Transverse colon (tissue), 4 donors: ENCODE data around the gene EDN2. TPM values are rescaled to one million over a fixed set of nuclear protein-coding genes. Genes with fewer than 3 reads are reported as not detected.

ENCODE experiments used
- DNase-seq: peaks from one replicate; pipeline ENCODE4 v3.0.0-alpha.2; 2019
- H3K27ac ChIP-seq, 4 donors: fragments of 200-600 bp; sonication (generic); 2 replicates each; pipeline ENCODE4 v1.5.1; 2016 to 2018; ENCODE audit warnings: inconsistent platforms in 4 of 4
- H3K27me3 ChIP-seq: fragments of 200-600 bp; sonication (generic); 2 replicates; pipeline ENCODE4 v1.5.1; 2017; ENCODE audit warnings: inconsistent platforms
- H3K36me3 ChIP-seq, 4 donors: fragments of 200-600 bp; sonication (generic); 2 replicates each; pipeline ENCODE4 v1.5.1; 2017 to 2019; ENCODE audit warnings: inconsistent platforms in 4 of 4
- H3K4me1 ChIP-seq, 4 donors: fragments of 200-600 bp; sonication (generic); 2 replicates each; pipeline ENCODE4 v1.5.1; 2017 to 2020; ENCODE audit warnings: inconsistent platforms in 4 of 4
- H3K4me3 ChIP-seq, 4 donors: fragments of 200-600 bp; sonication (generic); 1 replicate in 1 of 4; 2 replicates in 3 of 4; pipeline versions ENCODE4 v1.5.1 to v1.6.1; 2017 to 2019; ENCODE audit warnings: inconsistent platforms in 4 of 4
- H3K9me3 ChIP-seq, 2 donors: fragments of 200-600 bp; sonication (generic); 2 replicates each; pipeline ENCODE4 v1.5.1; 2017 to 2019; ENCODE audit warnings: inconsistent platforms in 2 of 2
- EP300 ChIP-seq: sonication (generic); formaldehyde crosslinking; IDR thresholded peaks from one replicate; pipeline ENCODE4 v1.6.1; 2017; ENCODE audit warnings: antibody characterized with exemption, low read depth
- POLR2A ChIP-seq: fragments of 450-650 bp; IDR thresholded peaks from one replicate; pipeline ENCODE4 v1.6.1; 2016; ENCODE audit warnings: antibody characterized with exemption, mild to moderate bottlenecking, moderate library complexity
- POLR2AphosphoS5 ChIP-seq, 3 donors: sonication (generic); formaldehyde crosslinking; IDR thresholded peaks; one replicate each; pipeline ENCODE4 v1.6.1; 2016; ENCODE audit warnings: antibody characterized with exemption in 3 of 3
- WGBS, 2 donors: methylation state at CpG; one replicate each; pipeline ENCODE4 v1.1.5; 2018; ENCODE audit warnings: low coverage in 1 of 2; 5-methylcytosine and 5-hydroxymethylcytosine counted together
- in situ Hi-C, 4 donors: fragments of 200-750 bp; cut with MboI; loops; one replicate each; pipeline versions ENCODE4 v1.15.0 to v1.15.1; 2017; ENCODE audit warnings: low sequenced_read_pairs in 3 of 4, low pct_ligation_motif_present in 1 of 4, low pct_unique_long_range_greater_than_20kb in 1 of 4
- intact Hi-C: fragments of 100-400 bp; cut with DNase I; formaldehyde crosslinking; loops from one replicate; pipeline ENCODE4 v1.15.1; 2023; ENCODE audit warnings: low total_unique reads
- total RNA-seq, 4 donors: library from RNA; depleted of rRNA; stranded (reverse); fragments of >200 nt; gene quantifications; one replicate each; pipeline ENCODE4 v1.1.0, GENCODE V29; 2016
- TF ChIP-seq, protein P1 (sequence below), 5 experiments: fragments of 200-600 bp in 3 of 5; fragments of 450-650 bp in 2 of 5; sonication (generic) in 3 of 5; IDR thresholded peaks; 1 replicate in 2 of 5; 2 replicates in 3 of 5; pipeline ENCODE4 v1.5.1; 2016 to 2017; ENCODE audit warnings: antibody characterized with exemption in 5 of 5, inconsistent platforms in 3 of 5, mild to moderate bottlenecking in 2 of 5, moderate library complexity in 1 of 5

Gene EDN2
- total RNA-seq, 4 donors from 2014 or later: 3.8 to 15.7 (median 10.3) TPM

- intact Hi-C loops: no loop called here
- no peak for TF ChIP-seq POLR2AphosphoS5 (IDR thresholded peaks at IDR 0.05)
- TF ChIP-seq POLR2A: no peak
- TF ChIP-seq, protein P1, sequence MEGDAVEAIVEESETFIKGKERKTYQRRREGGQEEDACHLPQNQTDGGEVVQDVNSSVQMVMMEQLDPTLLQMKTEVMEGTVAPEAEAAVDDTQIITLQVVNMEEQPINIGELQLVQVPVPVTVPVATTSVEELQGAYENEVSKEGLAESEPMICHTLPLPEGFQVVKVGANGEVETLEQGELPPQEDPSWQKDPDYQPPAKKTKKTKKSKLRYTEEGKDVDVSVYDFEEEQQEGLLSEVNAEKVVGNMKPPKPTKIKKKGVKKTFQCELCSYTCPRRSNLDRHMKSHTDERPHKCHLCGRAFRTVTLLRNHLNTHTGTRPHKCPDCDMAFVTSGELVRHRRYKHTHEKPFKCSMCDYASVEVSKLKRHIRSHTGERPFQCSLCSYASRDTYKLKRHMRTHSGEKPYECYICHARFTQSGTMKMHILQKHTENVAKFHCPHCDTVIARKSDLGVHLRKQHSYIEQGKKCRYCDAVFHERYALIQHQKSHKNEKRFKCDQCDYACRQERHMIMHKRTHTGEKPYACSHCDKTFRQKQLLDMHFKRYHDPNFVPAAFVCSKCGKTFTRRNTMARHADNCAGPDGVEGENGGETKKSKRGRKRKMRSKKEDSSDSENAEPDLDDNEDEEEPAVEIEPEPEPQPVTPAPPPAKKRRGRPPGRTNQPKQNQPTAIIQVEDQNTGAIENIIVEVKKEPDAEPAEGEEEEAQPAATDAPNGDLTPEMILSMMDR (IDR thresholded peaks at IDR 0.05): no peak
- TF ChIP-seq EP300: no peak
- Histone ChIP-seq H3K27me3 (peaks cover 13% of the 10 kb centered on the region), H3K4me1 (peaks cover 15 to 31% (median 23%) of the 10 kb centered on the region in 4 donors), H3K9me3 (no peaks in the 10 kb centered on the region), H3K36me3 (no peaks in the 10 kb centered on the region), H3K4me3 (no peak overlapping the region), H3K27ac (no peak overlapping the region)
- DNase-seq: no peak
- in situ Hi-C loops: no loop called here
- 91% methylated on average over 9 of the region's 9 CpGs; no CpG with 5 or more reads in 1 of the 2 donors for WGBS, 2 donors
Observed at GRCh38 chr1:41493626-41494350, 9.3 kb upstream of the EDN2 start.

- TF ChIP-seq, protein P1 (IDR thresholded peaks at IDR 0.05): no peak
- no peak for TF ChIP-seq POLR2AphosphoS5 (IDR thresholded peaks at IDR 0.05)
- no peak for TF ChIP-seq EP300
- no peak for TF ChIP-seq POLR2A
- no peak overlapping the region for H3K27ac ChIP-seq
- no peak overlapping the region for H3K4me3 ChIP-seq
- H3K4me1 ChIP-seq: peaks cover 13 to 25% (median 17%) of the 10 kb centered on the region in 4 donors
- intact Hi-C loops (no loop called here), in situ Hi-C loops (no loop called here)
- peaks cover 13% of the 10 kb centered on the region for H3K27me3 ChIP-seq
- H3K36me3 ChIP-seq: no peaks in the 10 kb centered on the region
- no peak for DNase-seq
- 76% methylated on average over 5 of the region's 5 CpGs; no CpG with 5 or more reads in 1 of the 2 donors for WGBS, 2 donors
- H3K9me3 ChIP-seq: no peaks in the 10 kb centered on the region
Observed at GRCh38 chr1:41493117-41493536, 8.6 kb upstream of the EDN2 start.

GRCh38 chr1:41492341-41492848 lies 7.9 kb upstream of the EDN2 start:
- WGBS, 2 donors: 41% methylated on average over 7 of the region's 7 CpGs; no CpG with 5 or more reads in 1 of the 2 donors
- in situ Hi-C loops (no loop called here), intact Hi-C loops (no loop called here)
- Histone ChIP-seq H3K9me3 (no peaks in the 10 kb centered on the region), H3K27me3 (peaks cover 13% of the 10 kb centered on the region), H3K4me3 (no peak overlapping the region), H3K27ac (no peak overlapping the region), H3K4me1 (peaks cover 13 to 21% (median 15%) of the 10 kb centered on the region in 4 donors), H3K36me3 (no peaks in the 10 kb centered on the region)
- TF ChIP-seq POLR2AphosphoS5 (IDR thresholded peaks at IDR 0.05): no peak
- TF ChIP-seq, protein P1 (IDR thresholded peaks at IDR 0.05): peak; percentile 43 to 66 (median 63)
- DNase-seq: peak; percentile 60

DNA sequence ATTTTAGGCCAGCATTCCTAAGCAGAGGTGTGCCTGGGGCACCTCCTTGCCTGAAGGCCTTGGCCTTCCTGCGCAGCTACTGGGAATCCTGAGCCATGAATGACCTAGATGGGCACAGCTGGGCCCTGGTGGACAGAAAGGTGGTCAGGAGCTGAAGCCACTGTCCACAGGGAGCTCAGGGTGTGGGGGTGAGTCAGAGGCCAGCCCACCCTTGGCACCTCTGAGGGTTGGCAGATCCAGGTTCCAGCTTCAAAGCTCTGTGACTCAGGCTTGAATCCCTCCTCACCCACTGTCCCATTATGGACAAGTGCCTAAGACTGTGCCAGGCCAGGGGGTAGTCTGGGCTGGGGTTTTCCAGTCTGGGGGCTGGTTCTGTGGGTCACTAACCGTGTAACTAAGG lies 6.4 kb upstream of the EDN2 start:
- no peak overlapping the region for H3K27ac ChIP-seq
- no peak for DNase-seq

More for the DNA sequence above, 6.4 kb upstream of the EDN2 start:
- in situ Hi-C loops (no loop called here), intact Hi-C loops (no loop called here)
- H3K4me3 ChIP-seq: no peak overlapping the region
- no peaks in the 10 kb centered on the region for H3K9me3 ChIP-seq
- TF ChIP-seq EP300 (no peak), POLR2A (no peak), POLR2AphosphoS5 (IDR thresholded peaks at IDR 0.05) (no peak)
- TF ChIP-seq, protein P1 (IDR thresholded peaks at IDR 0.05): no peak
- H3K27me3 ChIP-seq: peaks cover 3% of the 10 kb centered on the region
- H3K4me1 ChIP-seq: peaks cover 1 to 19% (median 13%) of the 10 kb centered on the region in 4 donors
- no peaks in the 10 kb centered on the region for H3K36me3 ChIP-seq
- 90% methylated on average over 2 of the region's 2 CpGs; no CpG with 5 or more reads in 1 of the 2 donors for WGBS, 2 donors
